HepG2 (cell line): ENCODE measurements around the gene CSF3R. TPM values are rescaled to one million over a fixed set of nuclear protein-coding genes. Genes with fewer than 3 reads are reported as not detected.

ENCODE experiments used
- ATF1 ChIP-seq: IDR thresholded peaks from 2 replicates; pipeline ENCODE4 v1.6.1; 2016; ENCODE audit warnings: mild to moderate bottlenecking, control low read depth
- CEBPZ ChIP-seq: IDR thresholded peaks from 2 replicates; pipeline ENCODE4 v1.6.1; 2012; ENCODE audit warnings: low read length, improper control_type of control experiment
- GMEB1 ChIP-seq: sonication (generic); formaldehyde crosslinking; IDR thresholded peaks from 2 replicates; pipeline ENCODE4 v1.5.1; 2020; ENCODE audit warnings: missing genetic modification reagents, mild to moderate bottlenecking, borderline replicate concordance
- HHEX ChIP-seq: IDR thresholded peaks from 2 replicates; pipeline ENCODE4 v1.6.1; 2016; ENCODE audit warnings: control low read depth
- HNRNPLL ChIP-seq: fragments of 200-400 bp; formaldehyde crosslinking; IDR thresholded peaks from 2 replicates; pipeline ENCODE4 v1.6.1; 2017; ENCODE audit warnings: mild to moderate bottlenecking, low read depth, low read length; ENCODE audit not compliant: poor library complexity, severe bottlenecking
- KLF11 ChIP-seq: IDR thresholded peaks from 2 replicates; pipeline ENCODE4 v1.6.1; 2016; ENCODE audit warnings: missing compliant biosample characterization
- KLF9 ChIP-seq: IDR thresholded peaks from 2 replicates; pipeline ENCODE4 v1.6.1; 2016; ENCODE audit warnings: low read depth
- MZF1 ChIP-seq: sonication (generic); formaldehyde crosslinking; IDR thresholded peaks from 2 replicates; pipeline ENCODE4 v1.8.1; 2023; ENCODE audit warnings: mild to moderate bottlenecking, missing genetic modification reagents, borderline replicate concordance
- RELA ChIP-seq: sonication (generic); formaldehyde crosslinking; IDR thresholded peaks from 2 replicates; pipeline ENCODE4 v1.4.0; 2020; ENCODE audit warnings: missing genetic modification reagents
- RXRA ChIP-seq: sonication (generic); formaldehyde crosslinking; IDR thresholded peaks from 2 replicates; pipeline ENCODE4 v1.5.1; 2020; ENCODE audit warnings: missing genetic modification reagents
- SALL2 ChIP-seq: sonication (generic); formaldehyde crosslinking; IDR thresholded peaks from 2 replicates; pipeline ENCODE4 v1.8.1; 2023; ENCODE audit warnings: mild to moderate bottlenecking, missing genetic modification reagents, inconsistent platforms
- SCMH1 ChIP-seq: sonication (generic); formaldehyde crosslinking; IDR thresholded peaks from 2 replicates; pipeline ENCODE4 v1.9.0; 2021; ENCODE audit warnings: missing genetic modification reagents, mild to moderate bottlenecking, borderline replicate concordance
- SOX6 ChIP-seq, 2 experiments: fragments of 450-650 bp in 1 of 2; sonication (generic) in 1 of 2; formaldehyde crosslinking in 1 of 2; IDR thresholded peaks; 2 replicates each; pipeline versions ENCODE4 v1.4.0 to v1.6.1; 2017 to 2020; ENCODE audit warnings: antibody characterized with exemption in 1 of 2, mild to moderate bottlenecking in 1 of 2, missing genetic modification reagents in 1 of 2
- THAP11 ChIP-seq: IDR thresholded peaks from 2 replicates; pipeline ENCODE4 v1.6.1; 2016; ENCODE audit warnings: missing biosample characterization, missing genetic modification reagents
- THAP7 ChIP-seq: sonication (generic); formaldehyde crosslinking; IDR thresholded peaks from 2 replicates; pipeline ENCODE4 v1.8.1; 2023; ENCODE audit warnings: mild to moderate bottlenecking, missing genetic modification reagents
- ZNF224 ChIP-seq: sonication (generic); formaldehyde crosslinking; IDR thresholded peaks from 2 replicates; pipeline ENCODE4 v1.5.0; 2020; ENCODE audit warnings: mild to moderate bottlenecking, missing genetic modification reagents
- ZNF264 ChIP-seq: sonication (generic); formaldehyde crosslinking; IDR thresholded peaks from 2 replicates; pipeline ENCODE4 v1.4.0; 2020; ENCODE audit warnings: missing genetic modification reagents
- ZNF451 ChIP-seq: sonication (generic); formaldehyde crosslinking; IDR thresholded peaks from 2 replicates; pipeline ENCODE4 v1.5.0; 2020; ENCODE audit warnings: mild to moderate bottlenecking, missing genetic modification reagents
- ZNF577 ChIP-seq: sonication (generic); formaldehyde crosslinking; IDR thresholded peaks from 2 replicates; pipeline ENCODE4 v1.4.0; 2020; ENCODE audit warnings: mild to moderate bottlenecking, low read depth, missing genetic modification reagents, borderline replicate concordance
- ZNF7 ChIP-seq: IDR thresholded peaks from 2 replicates; pipeline ENCODE4 v1.6.1; 2016; ENCODE audit warnings: missing biosample characterization, missing genetic modification reagents
- ZNF749 ChIP-seq: sonication (generic); formaldehyde crosslinking; IDR thresholded peaks from 2 replicates; pipeline ENCODE4 v1.8.0; 2022; ENCODE audit warnings: mild to moderate bottlenecking, missing genetic modification reagents, moderate library complexity, borderline replicate concordance
- ZNF790 ChIP-seq: sonication (generic); formaldehyde crosslinking; IDR thresholded peaks from 2 replicates; pipeline ENCODE4 v1.8.0; 2022; ENCODE audit warnings: missing genetic modification reagents, mild to moderate bottlenecking, borderline replicate concordance
- polyA plus RNA-seq, 8 experiments: library from polyadenylated mRNA; depleted of rRNA in 3 of 8; stranded (reverse) in 7 of 8; unstranded in 1 of 8; fragments of >200 nt; fragmentation: Illumina TruSeq in 4 of 8; extraction: Trizol in 4 of 8; gene quantifications; 2 replicates each; pipeline versions ENCODE4 v1.2.1 to v1.2.3, GENCODE V29; 2011 to 2016; ENCODE audit warnings: low read depth in 4 of 8, missing spikeins in 1 of 8, mixed read lengths in 1 of 8; ENCODE audit not compliant: insufficient read depth in 1 of 8
- total RNA-seq, 5 experiments: library from RNA; depleted of rRNA; stranded (reverse); fragments of >200 nt; fragmentation: Illumina TruSeq; extraction: Trizol; gene quantifications; 2 replicates each; pipeline ENCODE4 v1.2.3, GENCODE V29; 2016; ENCODE audit warnings: low read depth in 1 of 5

CSF3R gene
- total and polyA plus RNA-seq, 2 of the 13 experiments (the other 11 are each of a cell fraction or from before 2014, with no cell fraction given), result 11.9 to 28.8 TPM

- 0 out of 2 replicates have a peak, but pooled peaks have one; percentile 5 for TF ChIP-seq THAP7 (CRISPR knock-in tag)
- 0 out of 2 replicates have a peak, but pooled peaks have one; percentile 14 for TF ChIP-seq ZNF264 (CRISPR knock-in tag)
- peak; percentile 89 for TF ChIP-seq KLF11 (CRISPR knock-in tag)
- no peak for TF ChIP-seq CEBPZ
- TF ChIP-seq ZNF577 (CRISPR knock-in tag), result no peak
- no peak for TF ChIP-seq ZNF224 (CRISPR knock-in tag)
- TF ChIP-seq SALL2 (CRISPR knock-in tag), result peak; percentile 98
- peak; percentile 86 for TF ChIP-seq RXRA (CRISPR knock-in tag)
- no peak for TF ChIP-seq SCMH1 (CRISPR knock-in tag)
- 0 out of 2 replicates have a peak, but pooled peaks have one; percentile 80 for TF ChIP-seq RELA
- no peak for TF ChIP-seq SOX6 (IDR thresholded peaks at IDR 0.05)
- TF ChIP-seq SOX6 (CRISPR knock-in tag; IDR thresholded peaks at IDR 0.05), result peak; percentile 61
- TF ChIP-seq ATF1 (CRISPR knock-in tag), result peak; percentile 80
- no peak for TF ChIP-seq KLF9 (CRISPR knock-in tag)
- peak; percentile 67 for TF ChIP-seq HHEX (CRISPR knock-in tag)
- peak; percentile 80 for TF ChIP-seq HNRNPLL
- peak; percentile 87 for TF ChIP-seq GMEB1 (CRISPR knock-in tag)
- no peak; the same call in 1 of the 2 replicates for TF ChIP-seq ZNF451
- 0 out of 2 replicates have a peak, but pooled peaks have one; percentile 53 for TF ChIP-seq ZNF749 (CRISPR knock-in tag)
- TF ChIP-seq ZNF7 (CRISPR knock-in tag), result no peak
- peak; percentile 90 for TF ChIP-seq THAP11 (CRISPR knock-in tag)
- peak; percentile 57; the same call in 1 of the 2 replicates for TF ChIP-seq MZF1
- TF ChIP-seq ZNF790 (CRISPR knock-in tag), result peak; percentile 65; the same call in 1 of the 2 replicates
These were observed 18.7 kb downstream of the CSF3R start, which contains the start of gene MRPS15 (continued) for GRCh38 chr1:36463803-36464604.
